GM19351 (cell line): ENCODE data around the gene CD99.

Experiments
- ATAC-seq: cut with Tn5 transposase; IDR thresholded peaks from one replicate; pipeline ENCODE4 v1.9.1; 2021; ENCODE audit warnings: mild to moderate bottlenecking, moderate library complexity; ENCODE audit not compliant: unreplicated experiment

The CD99 gene, protein sequence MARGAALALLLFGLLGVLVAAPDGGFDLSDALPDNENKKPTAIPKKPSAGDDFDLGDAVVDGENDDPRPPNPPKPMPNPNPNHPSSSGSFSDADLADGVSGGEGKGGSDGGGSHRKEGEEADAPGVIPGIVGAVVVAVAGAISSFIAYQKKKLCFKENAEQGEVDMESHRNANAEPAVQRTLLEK

DNA sequence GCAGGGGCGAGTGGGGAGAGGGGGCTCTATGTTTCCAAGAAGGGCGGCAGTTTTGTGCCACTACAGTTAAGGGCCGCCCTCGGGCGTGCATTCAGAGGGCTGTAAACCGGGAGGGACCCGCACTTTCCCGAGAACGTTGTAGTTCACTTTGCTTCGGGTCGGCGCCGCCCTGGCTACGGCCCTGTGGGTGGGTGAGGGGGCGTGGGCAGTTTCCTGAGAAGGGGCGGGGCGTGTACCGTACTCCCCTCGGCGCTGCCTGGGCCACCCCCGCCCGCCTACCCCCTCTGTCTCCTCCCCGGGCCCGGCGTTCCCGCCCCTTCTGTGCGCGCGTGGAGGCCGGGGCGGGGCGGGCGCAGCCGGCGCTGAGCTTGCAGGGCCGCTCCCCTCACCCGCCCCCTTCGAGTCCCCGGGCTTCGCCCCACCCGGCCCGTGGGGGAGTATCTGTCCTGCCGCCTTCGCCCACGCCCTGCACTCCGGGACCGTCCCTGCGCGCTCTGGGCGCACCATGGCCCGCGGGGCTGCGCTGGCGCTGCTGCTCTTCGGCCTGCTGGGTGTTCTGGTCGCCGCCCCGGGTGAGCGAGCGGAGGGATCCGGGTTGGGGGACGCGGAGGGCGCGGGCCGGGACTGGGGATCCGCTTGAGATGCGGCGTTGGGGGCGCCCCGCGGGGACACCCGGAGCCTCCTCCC lies at the start of gene CD99:
Gene CD99 (plus strand): TSS at position 440 of the 687 bp plus-strand sequence. CDS start 66 bp downstream, at position 506.
- peak; percentile 84 for ATAC-seq

DNA sequence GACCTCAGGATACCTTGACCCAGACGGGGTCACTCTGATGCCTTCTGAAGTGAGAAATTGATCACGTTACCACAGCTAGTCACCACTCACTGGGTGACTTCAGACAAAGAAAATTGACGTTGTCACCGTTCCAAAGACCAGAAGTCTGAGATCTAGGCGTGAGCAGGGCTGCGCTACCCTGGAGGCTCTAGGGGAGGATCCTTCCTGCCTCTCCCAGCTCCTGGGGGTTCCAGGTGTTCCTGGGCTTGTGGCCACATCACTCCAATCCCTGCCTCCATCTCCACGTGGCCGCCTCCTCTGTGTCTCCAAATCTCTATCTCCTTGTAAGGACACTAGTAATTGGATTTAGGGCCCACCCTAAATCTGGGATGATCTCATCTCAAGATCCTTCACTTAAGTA lies 48.9 kb upstream of the CD99 start:
- no peak for ATAC-seq

DNA sequence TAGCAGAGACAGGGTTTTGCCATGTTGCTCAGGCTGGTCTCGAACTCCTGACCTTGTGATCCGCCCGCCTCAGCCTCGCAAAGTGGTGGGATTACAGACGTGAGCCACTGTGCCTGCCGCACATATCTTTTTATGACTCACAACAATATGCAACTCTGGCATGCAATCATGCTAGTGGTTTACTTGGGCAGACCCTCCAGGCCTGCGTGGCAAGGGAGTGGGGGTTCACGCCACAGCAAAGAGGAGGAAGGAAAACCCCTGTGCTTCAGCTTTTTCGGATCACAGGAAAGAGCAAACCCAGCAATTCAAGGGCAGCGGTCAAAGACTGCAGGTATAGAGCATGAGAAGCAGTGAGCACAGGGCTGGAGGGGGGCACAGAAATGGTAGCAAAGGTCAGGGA lies 48.3 kb upstream of the CD99 start:
- no peak for ATAC-seq

DNA sequence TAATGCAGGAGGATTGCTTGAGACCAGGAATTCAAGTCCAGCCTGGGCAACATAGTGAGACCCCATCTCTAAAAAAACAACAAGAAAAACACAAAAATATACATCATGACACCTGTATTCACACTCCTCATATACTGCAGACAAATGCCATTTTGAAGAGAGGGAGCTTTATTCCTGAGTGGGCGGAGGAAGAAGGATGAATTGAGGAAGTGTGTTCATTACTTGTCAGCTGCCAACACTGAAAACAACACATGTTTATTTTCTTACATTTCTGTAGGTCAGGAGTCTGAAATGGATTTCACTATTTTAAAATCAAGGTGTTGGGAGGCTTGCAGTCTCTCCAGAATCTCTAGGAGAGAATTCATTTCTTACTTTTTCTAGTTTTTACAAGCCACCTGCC lies 47.2 kb upstream of the CD99 start:
- no peak for ATAC-seq

DNA sequence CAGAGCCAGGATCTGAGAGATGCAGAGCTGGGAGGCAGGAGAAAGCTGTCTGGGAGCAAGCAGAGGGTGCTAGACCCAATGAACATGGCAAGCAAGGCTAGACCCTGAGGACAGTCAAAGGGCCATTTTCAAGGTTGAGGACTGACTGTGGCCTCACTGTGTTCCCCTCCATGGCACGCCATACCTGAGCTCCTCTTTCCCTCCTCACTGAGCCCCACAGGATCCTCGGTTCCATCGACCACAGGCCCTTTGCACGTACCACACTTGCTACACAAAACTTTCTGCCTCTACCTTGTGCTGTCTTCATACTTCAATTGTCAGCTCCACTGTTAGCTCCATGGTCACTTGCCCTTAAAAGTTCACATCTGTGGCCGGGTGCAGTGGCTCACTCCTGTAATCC lies 45.5 kb upstream of the CD99 start:
- no peak for ATAC-seq

DNA sequence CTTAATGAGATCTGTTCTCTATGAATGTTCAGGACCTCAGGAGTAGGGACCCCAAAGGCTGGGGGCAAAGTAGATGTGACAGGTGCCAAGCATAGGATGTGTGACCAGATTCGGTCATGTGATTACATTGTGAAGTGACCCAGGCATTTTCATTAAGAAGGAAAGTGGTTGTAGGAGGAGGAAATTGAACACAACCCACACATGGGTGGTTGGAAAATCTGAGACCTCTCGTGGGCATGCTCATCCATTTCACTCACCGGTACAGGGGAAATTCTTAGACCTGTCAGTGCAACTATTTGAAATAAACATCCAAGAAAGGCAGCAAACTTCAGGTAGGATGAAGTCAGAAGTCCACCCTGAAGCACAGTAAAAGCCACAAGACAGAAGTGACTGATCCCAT lies 43.5 kb upstream of the CD99 start:
- ATAC-seq, result no peak

DNA sequence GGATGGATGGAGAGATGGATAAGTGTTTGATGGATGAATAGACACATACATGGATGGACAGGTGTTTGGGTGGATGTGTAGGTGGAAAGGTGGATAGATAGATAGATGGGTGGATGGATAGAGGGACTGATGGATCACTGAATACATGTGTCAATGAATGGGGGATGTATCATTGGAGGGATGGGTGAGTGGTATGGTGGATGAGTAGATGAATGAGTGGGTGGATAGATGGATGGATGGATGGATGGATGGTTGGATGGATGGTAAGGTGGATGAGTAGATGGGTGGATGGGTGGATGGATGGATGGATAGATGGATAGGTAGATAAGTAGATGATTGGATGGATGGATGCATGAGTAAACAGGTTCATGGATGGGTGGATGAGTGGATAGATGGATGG lies 41.1 kb upstream of the CD99 start:
- no peak for ATAC-seq

DNA sequence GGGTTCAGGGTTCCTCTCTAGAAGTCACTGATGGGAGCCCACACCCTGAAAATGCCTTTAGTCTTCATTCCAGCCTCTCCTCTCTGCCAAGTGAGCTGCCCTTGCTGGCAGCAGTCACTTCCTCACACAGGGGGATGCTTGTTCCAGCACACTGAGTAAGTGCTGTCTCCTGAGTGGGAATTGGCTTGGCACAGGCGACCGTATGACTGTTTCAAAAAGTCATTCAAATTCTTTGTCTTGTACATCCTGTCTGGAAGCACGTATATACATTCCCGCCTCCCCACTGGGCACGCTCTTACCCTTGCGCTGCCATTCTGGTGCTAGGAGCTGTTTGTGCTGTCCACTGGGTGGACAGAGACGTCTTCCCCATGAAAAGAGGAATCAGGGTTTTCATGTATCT lies 40.2 kb upstream of the CD99 start:
- ATAC-seq, result no peak

DNA sequence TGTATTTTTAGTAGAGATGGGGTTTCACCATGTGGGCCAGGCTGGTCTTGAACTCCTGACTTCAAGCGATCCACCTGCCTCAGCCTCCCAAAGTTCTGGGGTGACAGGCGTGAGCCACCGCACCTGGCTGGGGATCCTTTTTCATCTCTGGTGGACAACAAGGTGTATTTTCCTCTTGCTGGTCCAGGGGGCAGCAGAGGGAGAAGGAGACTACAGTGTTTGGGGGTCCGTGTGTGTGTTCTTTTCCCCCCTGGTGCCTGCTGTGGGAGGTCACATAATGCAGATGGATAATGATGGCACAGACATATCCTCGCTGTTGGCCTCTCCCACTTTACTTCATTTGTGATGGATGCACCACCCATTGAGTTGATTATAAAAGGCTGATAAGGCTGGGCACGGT lies 39.0 kb upstream of the CD99 start:
- no peak for ATAC-seq

DNA sequence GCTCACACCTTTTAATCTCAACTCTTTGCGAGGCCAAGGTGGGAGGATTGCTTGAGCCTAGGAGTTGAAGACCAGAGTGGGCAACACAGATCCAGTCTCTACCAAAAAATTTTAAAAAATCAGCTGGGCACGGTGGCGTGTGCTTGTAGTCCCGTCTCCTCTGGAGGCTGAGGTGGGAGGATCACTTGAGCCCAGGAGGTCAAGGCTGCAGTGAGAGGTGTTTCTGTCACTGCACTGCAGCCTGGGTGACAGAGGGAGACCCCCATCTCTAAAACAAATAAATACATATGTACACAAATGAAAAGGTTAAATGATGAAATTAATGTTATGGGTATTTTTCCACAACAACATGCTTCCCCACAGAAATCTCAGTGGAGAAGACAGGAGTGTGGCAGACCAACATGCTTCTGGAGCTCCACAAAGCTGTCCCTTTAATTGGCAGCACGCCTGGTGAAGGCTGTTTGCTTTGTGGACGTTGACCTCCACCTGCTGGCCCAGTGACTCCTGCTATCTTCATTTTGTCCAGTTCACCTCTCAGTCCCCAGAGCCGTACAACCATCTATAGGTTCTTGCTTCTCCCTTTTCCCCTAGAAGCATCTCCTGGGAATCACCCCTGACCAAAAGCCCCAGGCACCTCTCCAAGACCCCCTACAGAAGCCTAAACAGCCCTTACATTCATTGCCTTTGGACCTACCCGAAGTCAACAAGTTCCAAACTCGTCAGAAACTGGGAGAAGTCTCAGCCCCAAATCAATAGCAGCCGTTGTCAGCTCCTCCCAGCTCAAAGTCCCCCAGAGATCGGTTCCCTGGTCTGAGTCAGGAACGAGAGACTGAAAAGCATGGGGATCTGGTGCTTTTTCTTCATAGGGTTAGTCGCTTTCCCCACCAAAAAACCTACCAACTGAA lies 36.4 kb upstream of the CD99 start:
- ATAC-seq, result no peak

DNA sequence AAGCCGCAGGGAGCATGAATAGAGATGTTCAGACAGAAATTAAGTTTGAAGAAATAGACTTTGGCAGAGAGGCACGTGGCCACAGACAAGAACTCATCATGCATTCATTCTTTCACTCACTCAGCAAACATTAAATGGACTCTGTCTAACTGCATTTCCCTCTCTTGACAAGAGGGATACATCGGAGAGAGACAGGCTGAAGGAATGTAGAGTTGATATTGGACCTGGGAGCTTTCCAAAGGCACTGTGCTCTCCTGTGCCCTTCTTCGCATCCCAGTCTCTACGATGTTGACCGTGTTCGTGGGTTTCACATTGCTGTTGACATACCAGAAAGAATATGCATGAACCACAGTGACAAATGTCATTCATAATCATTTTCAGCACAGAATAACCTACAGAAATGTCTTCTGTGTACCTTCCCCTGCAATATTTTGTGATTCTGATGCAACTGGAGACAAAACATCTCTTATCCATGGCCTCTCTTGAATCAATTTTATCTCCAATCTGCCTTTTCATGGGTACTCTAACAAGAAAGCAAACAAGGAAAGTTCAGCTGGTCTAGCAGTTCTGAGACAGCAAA lies 34.7 kb upstream of the CD99 start:
- no peak for ATAC-seq

DNA sequence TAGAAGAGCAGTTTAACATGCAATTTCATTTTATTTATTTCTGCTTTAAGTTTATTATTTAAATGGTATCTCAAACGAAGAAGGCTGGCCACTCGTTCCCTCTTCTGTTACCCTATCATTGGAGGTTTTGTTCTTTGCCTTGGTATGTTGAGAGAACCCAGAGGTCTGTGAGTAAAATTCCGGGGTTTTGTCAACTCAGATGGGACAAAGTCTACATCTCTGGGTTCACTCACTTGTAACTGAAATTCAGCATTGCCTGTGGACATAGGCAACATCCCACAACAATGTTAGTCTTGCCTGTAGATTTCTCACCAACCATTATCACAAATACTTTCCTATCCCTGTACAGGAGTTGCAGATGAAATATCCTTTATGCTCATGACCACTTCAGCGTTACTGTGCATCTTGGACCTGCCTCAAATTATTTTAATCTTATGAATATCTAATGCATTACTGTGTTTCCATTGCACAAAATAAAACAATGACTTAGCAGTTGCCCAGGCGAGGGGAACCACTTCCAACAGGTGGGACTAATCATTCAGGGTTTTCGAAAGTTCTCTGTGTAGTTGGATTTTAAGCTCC lies 33.5 kb upstream of the CD99 start:
- ATAC-seq, result no peak

DNA sequence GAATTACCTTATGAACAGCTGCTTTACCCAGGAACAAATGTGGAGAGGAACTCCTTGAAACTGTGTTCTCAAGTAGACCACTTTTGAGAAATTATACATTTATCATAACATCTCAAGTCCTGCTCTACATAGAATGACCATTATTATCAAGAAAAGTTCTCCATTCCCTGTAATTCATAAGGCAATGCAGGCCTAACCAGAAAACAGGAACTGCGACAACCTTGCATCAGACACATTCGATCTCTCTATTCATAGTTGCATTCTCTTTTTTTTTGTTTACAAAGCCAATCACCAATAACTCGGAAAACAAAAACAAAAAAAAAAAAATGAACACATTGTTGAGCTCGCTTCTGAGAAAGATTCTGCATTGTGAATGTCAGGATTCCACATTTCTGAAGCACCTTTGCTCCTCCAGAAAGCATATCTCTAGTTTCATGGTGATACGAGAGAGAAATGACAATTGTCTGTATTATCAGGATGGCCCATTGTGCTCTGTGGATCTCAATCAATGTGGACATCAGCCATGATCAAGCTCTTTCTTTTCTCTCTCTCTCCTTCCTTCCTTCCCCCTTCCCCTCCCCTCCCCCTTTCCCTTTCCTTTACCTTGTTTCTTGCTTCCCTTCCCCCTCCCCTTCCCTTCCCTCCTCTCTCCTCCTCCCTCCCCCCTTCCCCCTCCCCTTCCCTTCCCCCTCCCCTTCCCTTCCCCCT lies 32.4 kb upstream of the CD99 start:
- ATAC-seq, result no peak

DNA sequence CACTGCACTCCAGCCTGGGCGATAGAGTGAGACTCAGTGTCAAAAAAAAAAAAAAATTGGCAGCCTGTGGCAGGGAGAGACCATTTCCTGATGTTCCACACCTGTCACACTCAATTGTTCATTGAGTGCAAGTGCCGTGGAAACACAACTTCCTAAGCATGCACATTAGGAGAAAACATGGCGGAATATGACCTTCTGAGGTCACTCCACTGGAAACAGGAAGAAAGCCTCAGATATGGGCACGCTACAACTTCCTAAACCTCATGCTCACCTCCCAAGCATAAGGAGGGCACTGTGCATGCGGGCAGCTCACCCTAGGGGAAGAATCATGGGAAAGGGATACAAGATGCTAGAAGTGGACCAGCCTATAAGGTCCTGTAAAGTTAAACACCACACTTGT lies 28.5 kb upstream of the CD99 start:
- no peak for ATAC-seq

DNA sequence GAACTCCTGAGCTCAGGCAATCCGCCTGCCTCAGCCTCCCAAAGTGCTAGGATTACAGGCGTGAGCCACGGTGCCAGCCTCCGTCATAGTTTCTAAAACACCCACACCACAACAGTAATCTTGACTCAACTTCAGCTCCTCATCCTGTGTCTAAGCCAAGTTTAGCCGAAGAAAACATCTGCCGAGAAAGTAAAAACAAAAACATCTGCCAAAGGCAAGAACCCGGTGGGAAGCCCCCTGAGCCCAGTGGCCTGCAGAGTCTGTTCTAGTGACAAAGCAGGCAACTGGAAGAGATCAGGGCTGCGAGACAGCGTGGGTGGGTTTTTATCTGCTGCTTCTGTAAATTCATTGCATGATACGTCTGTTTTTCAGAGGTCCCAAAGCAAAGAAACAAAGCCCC lies 26.6 kb upstream of the CD99 start:
- no peak for ATAC-seq

DNA sequence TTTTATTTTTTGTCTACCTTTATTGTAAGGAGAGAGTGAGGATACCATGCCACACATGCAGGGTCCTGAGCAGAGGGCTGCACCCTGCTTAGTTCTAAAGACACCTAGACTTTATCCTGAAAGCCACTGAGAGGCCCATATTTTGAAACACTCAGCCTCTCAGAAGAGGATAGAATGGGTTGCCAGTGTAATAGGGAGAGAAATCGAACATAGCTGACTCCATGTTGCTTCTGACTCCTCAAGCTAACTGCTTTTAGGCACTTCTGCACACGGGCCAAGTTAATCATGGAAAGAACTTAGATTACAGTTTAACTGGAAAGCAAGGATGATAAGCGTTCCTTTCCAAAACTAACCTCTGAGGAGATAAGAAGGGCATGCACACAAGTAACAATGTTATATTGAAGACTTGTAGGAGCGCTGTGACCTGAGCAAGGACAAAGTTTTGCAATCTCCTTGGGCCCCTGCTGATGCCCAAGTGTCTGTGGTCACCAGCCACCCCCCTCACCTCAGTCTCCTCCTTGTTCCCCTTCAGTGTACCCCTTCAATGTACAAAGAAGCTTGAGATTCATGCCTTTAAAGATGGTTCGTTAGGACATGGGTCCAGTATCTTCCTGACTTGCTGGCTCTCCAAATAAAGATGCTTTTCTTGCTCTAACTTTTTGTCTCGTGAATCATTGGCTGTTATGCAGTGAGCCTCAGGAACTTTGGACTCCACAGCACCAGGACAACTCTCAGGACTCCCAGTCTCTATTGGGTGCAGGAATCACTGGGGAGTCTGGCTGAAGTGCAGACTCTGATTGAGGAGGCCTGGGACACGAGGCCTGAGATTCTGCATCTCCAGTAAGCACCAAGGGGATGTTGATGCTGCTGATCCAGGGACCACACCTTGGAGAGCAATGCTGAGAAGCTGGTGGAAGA lies 25.4 kb upstream of the CD99 start:
- no peak for ATAC-seq

DNA sequence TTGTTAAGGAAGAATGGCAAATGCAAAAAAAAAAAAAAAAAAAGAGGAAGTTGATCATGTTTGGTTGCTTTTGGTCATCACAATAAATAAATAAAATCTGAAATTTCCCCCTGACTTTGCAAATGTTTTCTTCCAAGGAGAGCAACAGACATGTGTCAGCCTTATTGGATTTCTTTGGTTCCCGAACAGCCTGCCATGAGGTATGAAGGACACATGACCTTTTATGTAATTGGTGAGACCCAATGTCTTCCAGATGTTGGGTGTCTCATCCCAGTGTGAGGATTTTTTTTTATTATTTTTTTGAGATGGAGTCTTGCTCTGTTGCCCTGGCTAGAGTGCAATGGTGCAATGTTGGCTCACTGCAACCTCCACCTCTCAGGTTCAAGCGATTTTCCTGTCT lies 24.6 kb upstream of the CD99 start:
- ATAC-seq, result no peak

DNA sequence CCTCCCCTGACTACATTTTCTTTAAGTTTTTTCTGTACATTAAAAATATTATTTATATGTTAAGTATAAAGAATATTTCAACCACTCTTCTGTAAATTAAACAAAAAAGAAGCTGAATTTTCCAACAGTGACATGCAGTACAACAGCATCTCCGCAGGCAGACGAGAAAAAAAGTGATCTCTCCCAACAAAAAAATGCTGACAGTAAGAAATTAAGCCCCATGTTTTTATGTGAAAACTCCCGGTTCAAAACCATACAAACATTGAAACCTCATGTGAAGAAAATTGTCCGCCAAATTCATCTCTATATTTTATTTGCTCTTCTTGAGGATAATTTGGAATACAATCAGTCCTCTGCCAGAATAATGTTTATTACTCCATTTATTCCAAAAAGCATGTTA lies 20.1 kb upstream of the CD99 start:
- ATAC-seq, result no peak

DNA sequence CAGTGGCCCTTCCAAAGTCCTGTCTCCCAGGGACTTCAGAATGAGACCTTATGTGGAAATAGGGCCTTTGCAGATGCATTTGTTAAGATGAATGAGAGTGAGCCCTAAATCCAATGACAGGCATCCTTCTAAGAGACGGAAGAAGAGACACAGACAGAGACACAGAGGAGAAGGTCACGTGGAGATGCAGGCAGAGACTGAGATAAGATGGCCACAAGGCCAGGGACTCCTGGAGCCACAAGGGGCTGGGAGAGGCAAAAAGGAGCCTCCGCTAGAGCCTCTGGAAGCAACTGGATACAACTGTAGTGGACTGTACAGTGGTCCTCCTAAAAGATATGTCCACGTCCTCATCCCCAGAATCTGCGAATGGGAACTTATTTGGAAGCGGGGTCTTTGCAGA lies 19.0 kb upstream of the CD99 start:
- no peak for ATAC-seq

DNA sequence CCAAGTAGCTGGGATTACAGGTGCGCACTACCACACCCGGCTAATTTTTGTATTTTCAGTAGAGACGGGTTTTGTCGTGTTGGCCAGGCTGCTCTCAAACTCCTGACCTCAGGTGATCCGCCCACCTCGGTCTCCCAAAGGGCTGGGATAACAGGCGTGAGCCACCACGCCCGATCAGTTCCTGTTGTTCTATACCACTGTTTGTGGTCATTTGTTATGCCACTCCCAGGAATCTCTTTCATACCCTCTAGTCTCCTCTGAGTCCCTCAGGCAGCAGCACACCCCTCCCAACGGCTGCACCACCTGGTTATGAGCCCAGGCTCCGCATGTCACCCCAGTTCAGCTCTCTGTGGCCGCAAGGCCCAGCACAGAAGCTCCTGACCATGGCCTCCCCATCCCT lies 17.5 kb upstream of the CD99 start:
- ATAC-seq, result no peak
